A549 treated with Mapracorat at 1 μM for 4 hours (cell line): ENCODE measurements around the gene PTPN5. TPM values are rescaled to one million over a fixed set of nuclear protein-coding genes. Genes with fewer than 3 reads are reported as not detected.

Source experiments
- total RNA-seq: library from RNA; stranded (reverse); fragments of 200-300 nt; extraction: Qiagen RNA extraction; gene quantifications from 5 replicates; pipeline ENCODE4 v1.2.3, GENCODE V29; 2022

Gene PTPN5
- total RNA-seq: 0.05 TPM in 1 of 5 replicates, not detected in the others

GRCh38 chr11:18791207-18791968, at the start of gene PTPN5:
Gene PTPN5 (minus strand): TSS chr11:18791798. CDS start chr11:18771958, 19,840 bp downstream.

GRCh38 chr11:18726040-18726439, 65.6 kb downstream of the PTPN5 start, which contains the start of gene IGSF22:
Gene IGSF22 (minus strand): TSS chr11:18726188. CDS start chr11:18724236, 1,952 bp downstream.

GRCh38 chr11:18698341-18699268, 93.0 kb downstream of the PTPN5 start, which contains the start of gene TMEM86A:
Gene TMEM86A (plus strand): TSS chr11:18698779. CDS start chr11:18698887, 108 bp downstream.

Other genes starting within 250 kb of the PTPN5 start
- 16.6 to 23.4 TPM (median 22.3 TPM) in 5 replicates for gene UEVLD, start 203.1 kb downstream of the PTPN5 start, total RNA-seq
- 1.1 to 3.3 TPM (median 1.6 TPM) in 5 replicates for gene MISFA, start 192.0 kb downstream of the PTPN5 start, total RNA-seq
- 14.1 to 19.3 TPM (median 17.6 TPM) in 5 replicates for gene SPTY2D1, start 157.5 kb downstream of the PTPN5 start, total RNA-seq
- gene TMEM86A, start 93.0 kb downstream of the PTPN5 start, total RNA-seq: 0.34 to 0.59 TPM (median 0.42 TPM) in 5 replicates
- gene IGSF22, start 65.6 kb downstream of the PTPN5 start, total RNA-seq: not detected in 5 replicates
- gene MRGPRX1, start 147.6 kb upstream of the PTPN5 start, total RNA-seq: not detected in 5 replicates